GM12878 (cell line): Measurements from ENCODE around the gene CLPTM1L. TPM values are rescaled to one million over a fixed set of nuclear protein-coding genes. Genes with fewer than 3 reads are reported as not detected.

ENCODE experiments used
- BHLHE40 ChIP-seq, 2 experiments: fragments of 450-650 bp in 1 of 2; IDR thresholded peaks; 2 replicates each; pipeline ENCODE4 v1.6.1; 2011 to 2017; ENCODE audit warnings: low read depth in 2 of 2, borderline replicate concordance in 1 of 2, improper control_type of control experiment in 1 of 2, low read length in 1 of 2, mild to moderate bottlenecking in 1 of 2
- CBX3 ChIP-seq: fragments of 200-600 bp; sonication (generic); IDR thresholded peaks from 2 replicates; pipeline ENCODE4 v1.6.1; 2016; ENCODE audit warnings: low read depth, borderline replicate concordance
- EZH2 ChIP-seq: IDR thresholded peaks from 2 replicates; pipeline ENCODE4 v1.6.1; 2012; ENCODE audit warnings: low read depth, mild to moderate bottlenecking, control low read depth, inconsistent platforms, low read length, borderline replicate concordance; ENCODE audit not compliant: control insufficient read depth
- IKZF2 ChIP-seq, 2 experiments: fragments of 450-650 bp; IDR thresholded peaks; 2 replicates each; pipeline ENCODE4 v1.6.1; 2017; ENCODE audit warnings: mild to moderate bottlenecking in 2 of 2, moderate library complexity in 2 of 2
- KDM1A ChIP-seq: fragments of 200-600 bp; sonication (generic); IDR thresholded peaks from 2 replicates; pipeline ENCODE4 v1.6.1; 2016; ENCODE audit warnings: borderline replicate concordance
- POLR2AphosphoS2 ChIP-seq: IDR thresholded peaks from 2 replicates; pipeline ENCODE4 v1.6.1; 2011; ENCODE audit warnings: low read depth, mild to moderate bottlenecking, low read length, improper control_type of control experiment, moderate library complexity
- SIN3A ChIP-seq: IDR thresholded peaks from 2 replicates; pipeline ENCODE4 v1.6.1; 2012; ENCODE audit warnings: low read depth, low read length, improper control_type of control experiment
- SMAD5 ChIP-seq: IDR thresholded peaks from 2 replicates; pipeline ENCODE4 v1.6.1; 2016; ENCODE audit warnings: antibody characterized with exemption, low read depth
- SREBF2 ChIP-seq: IDR thresholded peaks from 2 replicates; pipeline ENCODE4 v1.6.1; 2012; ENCODE audit warnings: mild to moderate bottlenecking, low read length
- SUZ12 ChIP-seq: fragments of 200-600 bp; sonication (generic); IDR thresholded peaks from one replicate; pipeline ENCODE4 v1.6.1; 2018; ENCODE audit warnings: antibody characterized with exemption, mild to moderate bottlenecking; ENCODE audit not compliant: unreplicated experiment
- ZNF207 ChIP-seq: fragments of 450-650 bp; IDR thresholded peaks from 2 replicates; pipeline ENCODE4 v1.6.1; 2014; ENCODE audit warnings: antibody characterized with exemption, mild to moderate bottlenecking, borderline replicate concordance
- ZSCAN29 ChIP-seq: fragments of 450-650 bp; IDR thresholded peaks from 2 replicates; pipeline ENCODE4 v1.6.1; 2017; ENCODE audit warnings: mild to moderate bottlenecking, moderate library complexity
- polyA plus RNA-seq, 11 experiments: library from polyadenylated mRNA; depleted of rRNA in 4 of 11; unstranded in 6 of 11; stranded (reverse) in 5 of 11; fragments of >200 nt; fragmentation: Nextera tagmentation in 4 of 11; fragmentation: Illumina TruSeq in 1 of 11; extraction: Ambion mirVana in 4 of 11; extraction: Trizol in 1 of 11; gene quantifications; 1 replicate in 1 of 11; 2 replicates in 10 of 11; pipeline versions ENCODE4 v1.2.1 to v1.2.3, GENCODE V29; 2011 to 2016; ENCODE audit warnings: inconsistent platforms in 2 of 11, missing spikeins in 2 of 11, low read depth in 1 of 11
- total RNA-seq, 4 experiments: library from RNA; depleted of rRNA in 3 of 4; stranded (reverse); fragments of >200 nt in 3 of 4; fragmentation: Illumina TruSeq in 1 of 4; extraction: Trizol in 1 of 4; gene quantifications; 2 replicates each; pipeline versions ENCODE4 v1.2.1 to v1.2.3, GENCODE V29; 2013 to 2021
- TF ChIP-seq, protein P1 (sequence below): IDR thresholded peaks from 2 replicates; pipeline ENCODE4 v1.6.1; 2011; ENCODE audit warnings: mild to moderate bottlenecking, low read depth, low read length, moderate library complexity; ENCODE audit not compliant: insufficient replicate concordance
- TF ChIP-seq, protein P2 (sequence below): fragments of 450-650 bp; formaldehyde crosslinking; IDR thresholded peaks from 2 replicates; pipeline ENCODE4 v1.5.0; 2022; ENCODE audit warnings: mild to moderate bottlenecking, missing genetic modification characterization
- TF ChIP-seq, protein P3 (sequence below), 3 experiments: IDR thresholded peaks in 2 of 3; conservative IDR thresholded peaks in 1 of 3; 2 replicates each; pipeline ENCODE4 v1.5.1; 2011; ENCODE audit warnings: low read depth in 3 of 3, low read length in 3 of 3, mild to moderate bottlenecking in 3 of 3, control low read depth in 2 of 3, moderate library complexity in 2 of 3, inconsistent platforms in 1 of 3, mixed read lengths in 1 of 3; ENCODE audit not compliant: control insufficient read depth in 2 of 3, insufficient read depth in 1 of 3; ENCODE audit errors: extremely low read depth in 1 of 3
- TF ChIP-seq, protein P4 (sequence below): fragments of 150-350 bp; IDR thresholded peaks from 2 replicates; pipeline ENCODE4 v1.6.1; 2014; ENCODE audit warnings: mild to moderate bottlenecking, low read depth, low read length
- TF ChIP-seq, protein P5 (sequence below): IDR thresholded peaks from 2 replicates; pipeline ENCODE4 v1.6.1; 2012; ENCODE audit warnings: low read length, inconsistent platforms

The CLPTM1L gene
- total and polyA plus RNA-seq, 10 of the 15 experiments (the other 5 are each of a cell fraction or from before 2014, with no cell fraction given): 2.9 to 278 (median 135) TPM

DNA sequence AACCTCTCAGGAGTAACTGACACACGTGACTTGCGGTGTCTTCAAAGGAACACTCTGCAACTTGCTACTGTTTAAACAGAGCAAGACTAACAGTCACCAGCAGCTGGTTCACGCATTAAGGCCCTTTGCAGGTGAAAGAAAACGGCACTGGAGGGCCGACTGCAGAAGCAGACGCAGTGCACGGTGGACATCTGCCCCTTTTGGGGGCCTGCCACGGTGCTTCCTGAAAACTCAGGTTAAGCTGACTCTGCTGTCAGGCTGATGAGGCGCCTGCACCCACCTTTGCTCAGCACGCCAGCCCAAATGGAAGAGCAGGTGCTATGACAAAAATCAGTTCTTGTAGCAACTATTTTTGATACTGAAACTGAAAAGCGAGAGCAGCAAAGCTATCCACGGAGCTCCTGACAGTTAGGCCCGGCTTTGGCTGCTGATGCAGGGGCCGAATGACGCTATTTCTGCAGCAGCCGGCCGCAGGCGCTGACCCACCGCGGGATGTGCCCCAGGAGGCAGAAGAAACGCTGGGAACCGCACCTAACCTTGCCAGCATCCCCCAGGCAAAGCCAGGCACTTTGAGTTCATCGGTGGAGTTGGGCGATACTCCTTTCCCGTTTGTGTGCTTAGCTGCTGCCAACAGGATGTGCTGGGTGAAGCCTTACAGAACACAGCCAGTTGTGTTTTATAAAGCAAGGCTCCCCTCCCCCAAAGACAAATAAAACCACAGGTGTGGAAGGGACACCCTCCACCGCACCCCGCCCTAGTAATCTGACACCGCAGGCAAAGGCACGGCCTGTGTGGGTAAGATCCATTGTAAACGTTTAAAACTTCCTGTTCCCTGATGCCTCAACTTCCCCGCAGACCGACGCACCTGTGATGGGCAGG is 29.0 kb downstream of the CLPTM1L start (continued):
- peak; percentile 82 for TF ChIP-seq IKZF2 (IDR thresholded peaks at IDR 0.05)
- TF ChIP-seq, protein P1, sequence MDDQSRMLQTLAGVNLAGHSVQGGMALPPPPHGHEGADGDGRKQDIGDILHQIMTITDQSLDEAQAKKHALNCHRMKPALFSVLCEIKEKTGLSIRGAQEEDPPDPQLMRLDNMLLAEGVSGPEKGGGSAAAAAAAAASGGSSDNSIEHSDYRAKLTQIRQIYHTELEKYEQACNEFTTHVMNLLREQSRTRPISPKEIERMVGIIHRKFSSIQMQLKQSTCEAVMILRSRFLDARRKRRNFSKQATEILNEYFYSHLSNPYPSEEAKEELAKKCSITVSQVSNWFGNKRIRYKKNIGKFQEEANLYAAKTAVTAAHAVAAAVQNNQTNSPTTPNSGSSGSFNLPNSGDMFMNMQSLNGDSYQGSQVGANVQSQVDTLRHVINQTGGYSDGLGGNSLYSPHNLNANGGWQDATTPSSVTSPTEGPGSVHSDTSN: peak; percentile 60
- 0 out of 2 replicates have a peak, but pooled peaks have one; percentile 52 for TF ChIP-seq SIN3A
- TF ChIP-seq, protein P2, sequence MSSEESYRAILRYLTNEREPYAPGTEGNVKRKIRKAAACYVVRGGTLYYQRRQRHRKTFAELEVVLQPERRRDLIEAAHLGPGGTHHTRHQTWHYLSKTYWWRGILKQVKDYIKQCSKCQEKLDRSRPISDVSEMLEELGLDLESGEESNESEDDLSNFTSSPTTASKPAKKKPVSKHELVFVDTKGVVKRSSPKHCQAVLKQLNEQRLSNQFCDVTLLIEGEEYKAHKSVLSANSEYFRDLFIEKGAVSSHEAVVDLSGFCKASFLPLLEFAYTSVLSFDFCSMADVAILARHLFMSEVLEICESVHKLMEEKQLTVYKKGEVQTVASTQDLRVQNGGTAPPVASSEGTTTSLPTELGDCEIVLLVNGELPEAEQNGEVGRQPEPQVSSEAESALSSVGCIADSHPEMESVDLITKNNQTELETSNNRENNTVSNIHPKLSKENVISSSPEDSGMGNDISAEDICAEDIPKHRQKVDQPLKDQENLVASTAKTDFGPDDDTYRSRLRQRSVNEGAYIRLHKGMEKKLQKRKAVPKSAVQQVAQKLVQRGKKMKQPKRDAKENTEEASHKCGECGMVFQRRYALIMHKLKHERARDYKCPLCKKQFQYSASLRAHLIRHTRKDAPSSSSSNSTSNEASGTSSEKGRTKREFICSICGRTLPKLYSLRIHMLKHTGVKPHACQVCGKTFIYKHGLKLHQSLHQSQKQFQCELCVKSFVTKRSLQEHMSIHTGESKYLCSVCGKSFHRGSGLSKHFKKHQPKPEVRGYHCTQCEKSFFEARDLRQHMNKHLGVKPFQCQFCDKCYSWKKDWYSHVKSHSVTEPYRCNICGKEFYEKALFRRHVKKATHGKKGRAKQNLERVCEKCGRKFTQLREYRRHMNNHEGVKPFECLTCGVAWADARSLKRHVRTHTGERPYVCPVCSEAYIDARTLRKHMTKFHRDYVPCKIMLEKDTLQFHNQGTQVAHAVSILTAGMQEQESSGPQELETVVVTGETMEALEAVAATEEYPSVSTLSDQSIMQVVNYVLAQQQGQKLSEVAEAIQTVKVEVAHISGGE: no peak
- no peak for TF ChIP-seq SMAD5
- TF ChIP-seq BHLHE40 (IDR thresholded peaks at IDR 0.05; ENCODE audit: borderline replicate concordance in 1 of 2, low read depth in 2 of 2, low read length in 1 of 2): peak; percentile 83 to 91
- TF ChIP-seq, protein P3, sequence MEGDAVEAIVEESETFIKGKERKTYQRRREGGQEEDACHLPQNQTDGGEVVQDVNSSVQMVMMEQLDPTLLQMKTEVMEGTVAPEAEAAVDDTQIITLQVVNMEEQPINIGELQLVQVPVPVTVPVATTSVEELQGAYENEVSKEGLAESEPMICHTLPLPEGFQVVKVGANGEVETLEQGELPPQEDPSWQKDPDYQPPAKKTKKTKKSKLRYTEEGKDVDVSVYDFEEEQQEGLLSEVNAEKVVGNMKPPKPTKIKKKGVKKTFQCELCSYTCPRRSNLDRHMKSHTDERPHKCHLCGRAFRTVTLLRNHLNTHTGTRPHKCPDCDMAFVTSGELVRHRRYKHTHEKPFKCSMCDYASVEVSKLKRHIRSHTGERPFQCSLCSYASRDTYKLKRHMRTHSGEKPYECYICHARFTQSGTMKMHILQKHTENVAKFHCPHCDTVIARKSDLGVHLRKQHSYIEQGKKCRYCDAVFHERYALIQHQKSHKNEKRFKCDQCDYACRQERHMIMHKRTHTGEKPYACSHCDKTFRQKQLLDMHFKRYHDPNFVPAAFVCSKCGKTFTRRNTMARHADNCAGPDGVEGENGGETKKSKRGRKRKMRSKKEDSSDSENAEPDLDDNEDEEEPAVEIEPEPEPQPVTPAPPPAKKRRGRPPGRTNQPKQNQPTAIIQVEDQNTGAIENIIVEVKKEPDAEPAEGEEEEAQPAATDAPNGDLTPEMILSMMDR (IDR thresholded peaks at IDR 0.05 in 2 of 3, conservative IDR thresholded peaks at IDR 0.05 in 1 of 3; ENCODE audit: control insufficient read depth in 2 of 3, extremely low read depth in 1 of 3, insufficient read depth in 1 of 3, low read depth in 3 of 3, low read length in 3 of 3): no peak
- TF ChIP-seq, protein P4, sequence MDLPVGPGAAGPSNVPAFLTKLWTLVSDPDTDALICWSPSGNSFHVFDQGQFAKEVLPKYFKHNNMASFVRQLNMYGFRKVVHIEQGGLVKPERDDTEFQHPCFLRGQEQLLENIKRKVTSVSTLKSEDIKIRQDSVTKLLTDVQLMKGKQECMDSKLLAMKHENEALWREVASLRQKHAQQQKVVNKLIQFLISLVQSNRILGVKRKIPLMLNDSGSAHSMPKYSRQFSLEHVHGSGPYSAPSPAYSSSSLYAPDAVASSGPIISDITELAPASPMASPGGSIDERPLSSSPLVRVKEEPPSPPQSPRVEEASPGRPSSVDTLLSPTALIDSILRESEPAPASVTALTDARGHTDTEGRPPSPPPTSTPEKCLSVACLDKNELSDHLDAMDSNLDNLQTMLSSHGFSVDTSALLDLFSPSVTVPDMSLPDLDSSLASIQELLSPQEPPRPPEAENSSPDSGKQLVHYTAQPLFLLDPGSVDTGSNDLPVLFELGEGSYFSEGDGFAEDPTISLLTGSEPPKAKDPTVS: no peak
- no peak for TF ChIP-seq KDM1A
- TF ChIP-seq EZH2: no peak
- TF ChIP-seq, protein P5, sequence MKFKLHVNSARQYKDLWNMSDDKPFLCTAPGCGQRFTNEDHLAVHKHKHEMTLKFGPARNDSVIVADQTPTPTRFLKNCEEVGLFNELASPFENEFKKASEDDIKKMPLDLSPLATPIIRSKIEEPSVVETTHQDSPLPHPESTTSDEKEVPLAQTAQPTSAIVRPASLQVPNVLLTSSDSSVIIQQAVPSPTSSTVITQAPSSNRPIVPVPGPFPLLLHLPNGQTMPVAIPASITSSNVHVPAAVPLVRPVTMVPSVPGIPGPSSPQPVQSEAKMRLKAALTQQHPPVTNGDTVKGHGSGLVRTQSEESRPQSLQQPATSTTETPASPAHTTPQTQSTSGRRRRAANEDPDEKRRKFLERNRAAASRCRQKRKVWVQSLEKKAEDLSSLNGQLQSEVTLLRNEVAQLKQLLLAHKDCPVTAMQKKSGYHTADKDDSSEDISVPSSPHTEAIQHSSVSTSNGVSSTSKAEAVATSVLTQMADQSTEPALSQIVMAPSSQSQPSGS: peak; percentile 92
- TF ChIP-seq SREBF2: no peak
- TF ChIP-seq ZNF207: no peak
- TF ChIP-seq ZSCAN29: no peak
- no peak for TF ChIP-seq CBX3
- no peak for TF ChIP-seq SUZ12
- no peak for TF ChIP-seq POLR2AphosphoS2
